ENCODE data around the gene B3GALNT2.

- TF ChIP-seq, protein P1, sequence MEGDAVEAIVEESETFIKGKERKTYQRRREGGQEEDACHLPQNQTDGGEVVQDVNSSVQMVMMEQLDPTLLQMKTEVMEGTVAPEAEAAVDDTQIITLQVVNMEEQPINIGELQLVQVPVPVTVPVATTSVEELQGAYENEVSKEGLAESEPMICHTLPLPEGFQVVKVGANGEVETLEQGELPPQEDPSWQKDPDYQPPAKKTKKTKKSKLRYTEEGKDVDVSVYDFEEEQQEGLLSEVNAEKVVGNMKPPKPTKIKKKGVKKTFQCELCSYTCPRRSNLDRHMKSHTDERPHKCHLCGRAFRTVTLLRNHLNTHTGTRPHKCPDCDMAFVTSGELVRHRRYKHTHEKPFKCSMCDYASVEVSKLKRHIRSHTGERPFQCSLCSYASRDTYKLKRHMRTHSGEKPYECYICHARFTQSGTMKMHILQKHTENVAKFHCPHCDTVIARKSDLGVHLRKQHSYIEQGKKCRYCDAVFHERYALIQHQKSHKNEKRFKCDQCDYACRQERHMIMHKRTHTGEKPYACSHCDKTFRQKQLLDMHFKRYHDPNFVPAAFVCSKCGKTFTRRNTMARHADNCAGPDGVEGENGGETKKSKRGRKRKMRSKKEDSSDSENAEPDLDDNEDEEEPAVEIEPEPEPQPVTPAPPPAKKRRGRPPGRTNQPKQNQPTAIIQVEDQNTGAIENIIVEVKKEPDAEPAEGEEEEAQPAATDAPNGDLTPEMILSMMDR (IDR thresholded peaks at IDR 0.05): no peak
- TF ChIP-seq POLR2A (IDR thresholded peaks at IDR 0.05): no peak
These were observed 41.2 kb upstream of the B3GALNT2 start for GRCh38 chr1:235545292-235545930.
